ENCODE measurements around the gene PTPN11.
"Not testable (repeated sequence)": the region's sequence is repeated elsewhere in the genome, so short reads cannot be mapped to it uniquely, and the experiment has no call there.

The PTPN11 gene

GRCh38 chr12:112393328-112393727 is 25.4 kb upstream of the PTPN11 start:
- H3K36me3 Mint-ChIP-seq (ENCODE audit: insufficient read depth) = peaks cover 2% of the 10 kb centered on the region
- H3K4me1 Mint-ChIP-seq (ENCODE audit: low read depth in 2 of 2) = no peaks in the 10 kb centered on the region
- no peaks in the 10 kb centered on the region for H3K27me3 Mint-ChIP-seq
- ATAC-seq (replicated peaks) = no peak
- no peaks in the 10 kb centered on the region for H3K9me3 Mint-ChIP-seq
- DNase-seq = no peak
- H3K4me3 Mint-ChIP-seq = no peak overlapping the region
- H3K27ac Mint-ChIP-seq = no peak overlapping the region

GRCh38 chr12:112401054-112401453 is 17.7 kb upstream of the PTPN11 start:
- Mint-ChIP-seq H3K27ac (no peak overlapping the region), H3K9me3 (no peaks in the 10 kb centered on the region), H3K27me3 (no peaks in the 10 kb centered on the region), H3K36me3 (ENCODE audit: insufficient read depth) (peaks cover 33% of the 10 kb centered on the region), H3K4me1 (ENCODE audit: low read depth in 2 of 2) (no peaks in the 10 kb centered on the region), H3K4me3 (no peak overlapping the region)
- DNase-seq (no peak), ATAC-seq (replicated peaks) (no peak)

- Mint-ChIP-seq H3K9me3 (no peaks in the 10 kb centered on the region), H3K27me3 (no peaks in the 10 kb centered on the region), H3K4me1 (ENCODE audit: low read depth in 2 of 2) (peaks cover 2% of the 10 kb centered on the region in 2 donors), H3K27ac (no peak overlapping the region), H3K4me3 (no peak overlapping the region), H3K36me3 (ENCODE audit: insufficient read depth) (peaks cover 43% of the 10 kb centered on the region)
- DNase-seq (no peak), ATAC-seq (replicated peaks) (no peak)
These were observed 16.7 kb upstream of the PTPN11 start for GRCh38 chr12:112401903-112402498.

- H3K4me1 Mint-ChIP-seq (ENCODE audit: low read depth in 2 of 2) = peaks cover 29 to 30% of the 10 kb centered on the region in 2 donors
- peak overlapping the region; percentile 99 for H3K27ac Mint-ChIP-seq
- no peaks in the 10 kb centered on the region for H3K9me3 Mint-ChIP-seq
- DNase-seq (no peak), ATAC-seq (replicated peaks) (no peak)
- no peaks in the 10 kb centered on the region for H3K27me3 Mint-ChIP-seq
- peak overlapping the region; percentile 99 to 100 for H3K4me3 Mint-ChIP-seq
- H3K36me3 Mint-ChIP-seq (ENCODE audit: insufficient read depth) = peaks cover 65% of the 10 kb centered on the region
These were observed 11.9 kb upstream of the PTPN11 start for GRCh38 chr12:112406519-112407488.

- ATAC-seq (replicated peaks); H3K27me3 Mint-ChIP-seq; DNase-seq; H3K9me3 Mint-ChIP-seq: not testable (repeated sequence)
- H3K4me3 Mint-ChIP-seq = peak overlapping the region; percentile 99 to 100
- peak overlapping the region; percentile 99 for H3K27ac Mint-ChIP-seq
- peaks cover 29 to 30% of the 10 kb centered on the region in 2 donors for H3K4me1 Mint-ChIP-seq (ENCODE audit: low read depth in 2 of 2)
- peaks cover 66% of the 10 kb centered on the region for H3K36me3 Mint-ChIP-seq (ENCODE audit: insufficient read depth)
These were observed 11.1 kb upstream of the PTPN11 start for GRCh38 chr12:112407683-112408082.

GRCh38 chr12:112408621-112409020 is 10.1 kb upstream of the PTPN11 start:
- peak overlapping the region; percentile 99 for H3K27ac Mint-ChIP-seq
- no peaks in the 10 kb centered on the region for H3K9me3 Mint-ChIP-seq
- no peaks in the 10 kb centered on the region for H3K27me3 Mint-ChIP-seq
- ATAC-seq (replicated peaks) (peak; percentile 62), DNase-seq (peak in 1 of 3 experiments; percentile 6)
- H3K36me3 Mint-ChIP-seq (ENCODE audit: insufficient read depth) = peaks cover 61% of the 10 kb centered on the region
- H3K4me3 Mint-ChIP-seq = peak overlapping the region; percentile 99 to 100
- H3K4me1 Mint-ChIP-seq (ENCODE audit: low read depth in 2 of 2) = peaks cover 29 to 30% of the 10 kb centered on the region in 2 donors

DNA sequence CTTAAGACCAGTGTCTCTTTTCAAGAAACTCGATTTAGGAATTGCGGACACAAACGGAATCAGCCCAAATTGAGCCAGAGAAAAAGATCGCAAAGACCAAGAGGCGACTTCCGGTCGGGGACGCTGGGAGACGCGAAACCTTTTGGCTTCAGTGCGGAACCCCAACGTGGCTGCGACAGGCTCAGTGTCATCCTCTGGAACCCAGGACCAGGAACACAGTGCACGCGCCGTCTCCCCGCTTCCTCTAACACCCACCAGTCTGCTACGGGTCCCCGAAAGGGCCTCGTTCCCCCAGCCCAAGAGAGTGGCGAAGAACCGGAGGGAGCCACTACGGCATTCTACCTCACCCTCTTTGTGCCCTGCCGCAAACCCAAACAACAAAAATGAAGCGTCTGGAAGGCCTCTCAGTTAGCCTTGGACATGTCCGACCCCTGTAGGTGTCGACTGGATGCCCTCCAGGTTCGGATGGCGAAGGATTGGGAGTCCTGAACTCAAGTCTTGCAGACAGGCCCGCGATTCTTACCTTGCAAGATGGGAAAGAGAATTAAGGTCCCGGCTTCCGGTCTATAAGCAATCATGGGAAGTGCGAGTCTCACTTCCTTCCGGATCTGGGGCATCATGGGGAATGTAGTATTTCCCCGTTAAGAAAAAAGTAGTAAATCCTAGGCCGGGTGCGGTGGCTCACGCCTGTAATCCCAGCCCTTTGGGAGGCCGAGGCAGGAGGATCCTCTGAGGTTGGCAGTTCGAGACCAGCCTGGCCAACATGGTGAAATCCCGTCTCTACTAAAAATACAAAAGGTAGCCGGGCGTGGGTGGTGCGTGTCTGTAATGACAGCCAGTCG is 9.5 kb upstream of the PTPN11 start, which contains the start of gene RPL6:
RPL6 (minus strand) TSS at position 542 of the 842 bp plus-strand sequence. CDS start 949 bp downstream, outside the sequence.
- no peaks in the 10 kb centered on the region for H3K9me3 Mint-ChIP-seq
- H3K36me3 Mint-ChIP-seq (ENCODE audit: insufficient read depth) = peaks cover 54% of the 10 kb centered on the region
- H3K27me3 Mint-ChIP-seq = no peaks in the 10 kb centered on the region
- H3K4me3 Mint-ChIP-seq = peak within 1 kb of the TSS; percentile 99 to 100
- H3K27ac Mint-ChIP-seq = peak within 1 kb of the TSS; percentile 99
- DNase-seq = peak; percentile 68 to 74 (median 73)
- H3K4me1 Mint-ChIP-seq (ENCODE audit: low read depth in 2 of 2) = peaks cover 29 to 30% of the 10 kb centered on the region in 2 donors
- peak; percentile 89 for ATAC-seq (replicated peaks)

GRCh38 chr12:112409906-112410244 is 8.9 kb upstream of the PTPN11 start:
- Mint-ChIP-seq H3K4me1 (ENCODE audit: low read depth in 2 of 2) (peaks cover 29 to 30% of the 10 kb centered on the region in 2 donors), H3K27ac (peak overlapping the region in 1 of 2 donors; percentile 99), H3K27me3 (no peaks in the 10 kb centered on the region), H3K36me3 (ENCODE audit: insufficient read depth) (peaks cover 49% of the 10 kb centered on the region), H3K9me3 (no peaks in the 10 kb centered on the region), H3K4me3 (peak overlapping the region; percentile 99 to 100)
- no peak for DNase-seq
- no peak for ATAC-seq (replicated peaks)

GRCh38 chr12:112413855-112414625 is 4.7 kb upstream of the PTPN11 start:
- Mint-ChIP-seq H3K27ac (peak overlapping the region in 1 of 2 donors; percentile 57), H3K27me3 (no peaks in the 10 kb centered on the region), H3K9me3 (no peaks in the 10 kb centered on the region), H3K36me3 (ENCODE audit: insufficient read depth) (peaks cover 18% of the 10 kb centered on the region), H3K4me3 (no peak overlapping the region), H3K4me1 (ENCODE audit: low read depth in 2 of 2) (peaks cover 14 to 16% of the 10 kb centered on the region in 2 donors)
- no peak for ATAC-seq (replicated peaks)
- no peak for DNase-seq

DNA sequence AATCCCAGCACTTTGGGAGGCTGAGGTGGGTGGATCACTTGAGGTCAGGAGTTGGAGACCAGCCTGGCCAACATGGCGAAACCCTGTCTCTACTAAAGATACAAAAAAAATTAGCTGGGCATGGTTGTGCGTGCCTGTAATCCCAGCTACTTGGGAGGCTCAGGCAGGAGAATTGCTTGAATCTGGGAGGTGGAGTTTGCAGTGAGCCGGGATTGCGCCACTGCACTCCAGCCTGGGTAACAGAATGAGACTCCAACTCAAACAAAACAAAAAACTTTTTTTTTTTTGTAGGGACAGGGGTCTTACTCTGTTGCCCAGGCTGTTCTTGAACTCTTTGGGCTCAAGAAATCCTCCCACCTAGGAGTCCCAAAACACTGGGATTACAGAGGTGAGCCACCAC is 3.3 kb upstream of the PTPN11 start:
- H3K9me3 Mint-ChIP-seq; ATAC-seq (replicated peaks); H3K4me3 Mint-ChIP-seq; H3K27me3 Mint-ChIP-seq; DNase-seq: not testable (repeated sequence)
- Mint-ChIP-seq H3K36me3 (ENCODE audit: insufficient read depth) (peaks cover 19% of the 10 kb centered on the region), H3K27ac (peak overlapping the region in 1 of 2 donors; percentile 10), H3K4me1 (ENCODE audit: low read depth in 2 of 2) (peaks cover 14 to 21% of the 10 kb centered on the region in 2 donors)

DNA sequence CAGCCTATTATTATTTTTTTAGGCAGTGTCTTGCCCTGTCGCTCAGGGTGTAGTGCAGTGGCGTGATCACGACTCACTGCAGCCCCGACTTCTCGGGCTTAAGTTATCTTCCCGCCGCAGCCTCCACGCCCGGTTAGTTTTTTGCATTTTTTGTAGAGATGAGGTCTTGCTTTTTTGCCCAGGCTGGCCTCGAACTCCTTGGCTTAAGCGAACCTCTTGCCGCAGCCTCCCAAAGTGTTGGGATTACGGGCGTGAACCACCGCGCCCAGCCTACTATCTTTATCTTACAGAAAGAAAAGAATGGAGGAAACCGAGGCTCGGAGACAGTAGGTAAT is 507 bp upstream of the PTPN11 start:
- Mint-ChIP-seq H3K36me3 (ENCODE audit: insufficient read depth) (peaks cover 16% of the 10 kb centered on the region), H3K4me1 (ENCODE audit: low read depth in 2 of 2) (peaks cover 27 to 40% of the 10 kb centered on the region in 2 donors)
- ATAC-seq (replicated peaks) = no peak

DNA sequence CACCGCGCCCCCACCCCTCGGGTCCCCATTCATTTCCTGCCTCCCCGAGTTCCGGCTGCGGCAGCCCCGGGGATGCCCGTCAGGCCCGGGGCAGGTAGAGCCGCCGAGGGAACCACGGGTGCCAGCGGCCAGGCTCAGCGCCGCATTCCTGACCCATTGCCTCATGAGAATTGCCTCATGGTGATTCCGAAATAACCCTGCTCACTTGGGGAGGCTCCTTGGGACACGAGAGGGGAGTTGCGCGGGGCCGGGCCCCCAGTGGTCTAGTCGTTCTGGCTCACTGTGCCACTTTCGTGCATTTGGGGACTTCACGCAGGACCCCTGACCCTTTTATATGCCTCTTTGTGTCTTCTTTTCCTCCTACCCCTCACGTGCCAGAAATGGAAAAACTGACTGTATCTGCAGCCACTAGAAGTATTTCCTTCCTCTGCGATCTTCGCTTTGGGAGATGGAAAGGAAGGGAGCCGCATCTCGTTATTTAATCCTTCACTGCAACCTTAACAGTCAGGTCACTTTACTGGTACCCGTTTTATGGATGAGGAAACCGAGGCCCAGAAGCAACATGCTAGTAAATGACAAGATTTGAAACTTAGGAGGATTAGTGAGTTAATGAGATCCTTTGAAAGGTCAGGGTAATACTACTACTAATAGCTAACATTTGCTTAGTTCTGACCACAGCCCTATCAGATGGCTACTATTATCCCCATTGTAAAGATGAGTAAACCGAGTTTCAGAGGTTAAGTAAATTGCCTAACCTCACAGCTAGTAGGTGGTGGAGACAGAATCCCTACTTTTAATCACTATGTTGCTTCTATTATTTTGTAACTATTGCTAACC is 768 bp downstream of the PTPN11 start:
- H3K27ac Mint-ChIP-seq = peak overlapping the region; percentile 98 to 100
- H3K27me3 Mint-ChIP-seq = no peaks in the 10 kb centered on the region
- ATAC-seq (replicated peaks) = peak; percentile 61
- peak overlapping the region; percentile 91 for H3K4me3 Mint-ChIP-seq
- peaks cover 32 to 49% of the 10 kb centered on the region in 2 donors for H3K4me1 Mint-ChIP-seq (ENCODE audit: low read depth in 2 of 2)
- H3K36me3 Mint-ChIP-seq (ENCODE audit: insufficient read depth) = peaks cover 16% of the 10 kb centered on the region
- no peaks in the 10 kb centered on the region for H3K9me3 Mint-ChIP-seq
- no peak for DNase-seq

More for the DNA sequence above, 507 bp upstream of the PTPN11 start:
- peak overlapping the region; percentile 98 to 100 for H3K27ac Mint-ChIP-seq
- no peaks in the 10 kb centered on the region for H3K27me3 Mint-ChIP-seq
- H3K4me3 Mint-ChIP-seq = peak overlapping the region; percentile 96 to 100
- H3K9me3 Mint-ChIP-seq = no peaks in the 10 kb centered on the region
- no peak for DNase-seq
